NB4 (cell line): Measurements from ENCODE around the gene IKZF5.

Source experiments
- CTCF ChIP-seq: IDR thresholded peaks from one replicate; pipeline ENCODE4 v1.5.1; 2012; ENCODE audit warnings: low read depth, low read length
- MAX ChIP-seq: IDR thresholded peaks from 2 replicates; pipeline ENCODE4 v1.6.1; 2011; ENCODE audit warnings: low read depth, low read length
- MYC ChIP-seq: IDR thresholded peaks from 2 replicates; pipeline ENCODE4 v1.6.1; 2011; ENCODE audit warnings: low read depth, low read length
- POLR2A ChIP-seq: IDR thresholded peaks from 2 replicates; pipeline ENCODE4 v1.6.1; 2011; ENCODE audit warnings: mild to moderate bottlenecking; ENCODE audit not compliant: insufficient read length; ENCODE audit errors: extremely low read depth

- TF ChIP-seq CTCF (no peak), POLR2A (no peak), MAX (no peak), MYC (no peak)
Measured at GRCh38 chr10:123035467-123036086, 27.0 kb upstream of the IKZF5 start.
